Caco-2 (cell line): Measurements from ENCODE around the gene LNPEP. TPM values are rescaled to one million over a fixed set of nuclear protein-coding genes. Genes with fewer than 3 reads are reported as not detected.

Experiments
- BruUV-seq: library from RNA; stranded (reverse); fragments of 400-500 nt; replicated peaks from 2 replicates; lab custom pipeline; 2021; lab: Mats Ljungman, UMichigan
- CTCF ChIA-PET: fragments of 300-600 bp; sonication (Branson Sonifier 250); formaldehyde crosslinking; loops from one replicate; lab custom pipeline; 2022; ENCODE audit warnings: antibody characterized with exemption; lab: Charles Lee
- POLR2A ChIA-PET: fragments of 300-600 bp; sonication (Branson Sonifier 250); formaldehyde crosslinking; loops from one replicate; lab custom pipeline; 2022; ENCODE audit warnings: antibody characterized with exemption; lab: Charles Lee
- DNase-seq, 2 experiments: peaks; one replicate each; pipeline versions ENCODE4 v3.0.0 to v3.0.0-alpha.2; 2020 to 2022
- H3K27me3 ChIP-seq: replicated peaks from 2 replicates; pipeline ENCODE4 v1.6.0; 2011; ENCODE audit warnings: low read length; ENCODE audit not compliant: control insufficient read depth, insufficient read depth
- H3K36me3 ChIP-seq: 2 replicates; pipeline ENCODE4 v1.5.1; 2011; ENCODE audit warnings: low read length; ENCODE audit not compliant: control insufficient read depth, insufficient read depth
- H3K4me1 ChIP-seq: fragments of 250-450 bp; sonication (Bioruptor Pico); 2 replicates; pipeline ENCODE4 v1.5.1; 2020; ENCODE audit warnings: mild to moderate bottlenecking
- H3K4me3 ChIP-seq: 2 replicates; pipeline ENCODE4 v1.5.1; 2011; ENCODE audit warnings: low read depth, mild to moderate bottlenecking, control low read depth, low read length
- H3K9me3 ChIP-seq: fragments of 250-450 bp; sonication (Bioruptor Pico); 2 replicates; pipeline ENCODE4 v1.5.1; 2020; ENCODE audit warnings: mild to moderate bottlenecking, moderate library complexity
- H3K27ac Mint-ChIP-seq: one replicate; pipeline ENCODE4 v1.8.0; 2022; ENCODE audit warnings: mixed read lengths; ENCODE audit not compliant: unreplicated experiment
- H3K27me3 Mint-ChIP-seq: one replicate; pipeline ENCODE4 v1.8.0; 2022; ENCODE audit warnings: mixed read lengths; ENCODE audit not compliant: insufficient read depth, unreplicated experiment
- H3K36me3 Mint-ChIP-seq: one replicate; pipeline ENCODE4 v1.8.0; 2022; ENCODE audit warnings: mild to moderate bottlenecking, mixed read lengths; ENCODE audit not compliant: insufficient read depth, unreplicated experiment
- H3K4me1 Mint-ChIP-seq: one replicate; pipeline ENCODE4 v1.8.0; 2022; ENCODE audit warnings: low read depth, mixed read lengths; ENCODE audit not compliant: unreplicated experiment
- H3K4me3 Mint-ChIP-seq: one replicate; pipeline ENCODE4 v1.8.0; 2022; ENCODE audit warnings: mild to moderate bottlenecking, moderate library complexity, mixed read lengths; ENCODE audit not compliant: unreplicated experiment
- H3K9me3 Mint-ChIP-seq: one replicate; pipeline ENCODE4 v1.8.0; 2022; ENCODE audit warnings: mixed read lengths; ENCODE audit not compliant: unreplicated experiment
- CTCF ChIP-seq, 2 experiments: fragments of 200-600 bp in 1 of 2; IDR thresholded peaks; 1 replicate in 1 of 2; 2 replicates in 1 of 2; pipeline versions ENCODE4 v1.5.1 to v1.8.0; 2011 to 2022; ENCODE audit warnings: antibody characterized with exemption in 1 of 2, control low read depth in 1 of 2, inconsistent platforms in 1 of 2, low read depth in 1 of 2, low read length in 1 of 2, mild to moderate bottlenecking in 1 of 2, moderate library complexity in 1 of 2; ENCODE audit not compliant: insufficient read depth in 1 of 2, severe bottlenecking in 1 of 2, unreplicated experiment in 1 of 2
- intact Hi-C: fragments of 100-400 bp; cut with micrococcal nuclease; formaldehyde crosslinking; loops from one replicate; pipeline ENCODE4 v1.10.0; 2022; ENCODE audit not compliant: unreplicated experiment
- total RNA-seq: library from RNA; stranded (reverse); gene quantifications from 2 replicates; pipeline ENCODE4 v1.2.3, GENCODE V29; 2022

The LNPEP gene
- total RNA-seq, 1 experiment from 2014 or later, result 21.4 TPM

- no TSS peak for BruUV-seq
- Mint-ChIP-seq H3K4me3 (no peak overlapping the region), H3K9me3 (no peaks in the 10 kb centered on the region), H3K27ac (no peak overlapping the region), H3K4me1 (peaks cover 7% of the 10 kb centered on the region), H3K27me3 (no peaks in the 10 kb centered on the region), H3K36me3 (no peaks in the 10 kb centered on the region)
- DNase-seq, result no peak
- CTCF ChIA-PET, result interaction anchor here (0.6 kb wide), 1 partner anchor 45 kb away, joined by 6 read pairs; no protein-coding TSS in a partner anchor
- TF ChIP-seq CTCF (IDR thresholded peaks at IDR 0.05; ENCODE audit: insufficient read depth in 1 of 2, low read depth in 1 of 2, low read length in 1 of 2, severe bottlenecking in 1 of 2, unreplicated experiment in 1 of 2), result no peak
- 0 out of 2 replicates have a peak, but pooled peaks cover 2% of the 10 kb centered on the region for H3K9me3 ChIP-seq
- POLR2A ChIA-PET, result no interaction called here
- H3K27me3 ChIP-seq, result no peaks in the 10 kb centered on the region
- H3K4me3 ChIP-seq, result no peak overlapping the region
- H3K36me3 ChIP-seq, result no peaks in the 10 kb centered on the region
- H3K4me1 ChIP-seq, result peaks cover 10% of the 10 kb centered on the region; the same call in 1 of the 2 replicates
- intact Hi-C loops, result no loop called here
Observed at GRCh38 chr5:96963267-96963666, 27.4 kb downstream of the LNPEP start.

GRCh38 chr5:96966801-96967200 is 30.9 kb downstream of the LNPEP start:
- ChIA-PET CTCF (no interaction called here), POLR2A (no interaction called here)
- no peaks in the 10 kb centered on the region for H3K36me3 Mint-ChIP-seq
- no peak overlapping the region for H3K27ac Mint-ChIP-seq
- no peak for DNase-seq
- H3K27me3 Mint-ChIP-seq, result no peaks in the 10 kb centered on the region
- no peaks in the 10 kb centered on the region for H3K9me3 Mint-ChIP-seq
- no peak overlapping the region for H3K4me3 Mint-ChIP-seq
- Histone ChIP-seq H3K4me1 (peaks cover 10% of the 10 kb centered on the region; the same call in 1 of the 2 replicates), H3K4me3 (no peak overlapping the region), H3K9me3 (no peaks in the 10 kb centered on the region), H3K36me3 (no peaks in the 10 kb centered on the region), H3K27me3 (no peaks in the 10 kb centered on the region)
- BruUV-seq, result no TSS peak
- H3K4me1 Mint-ChIP-seq, result peaks cover 12% of the 10 kb centered on the region
- no peak for TF ChIP-seq CTCF (IDR thresholded peaks at IDR 0.05; ENCODE audit: insufficient read depth in 1 of 2, low read depth in 1 of 2, low read length in 1 of 2, severe bottlenecking in 1 of 2, unreplicated experiment in 1 of 2)
- intact Hi-C loops, result no loop called here

- no peak overlapping the region for H3K4me3 Mint-ChIP-seq
- no peak overlapping the region for H3K4me3 ChIP-seq
- no peaks in the 10 kb centered on the region for H3K36me3 Mint-ChIP-seq
- no peaks in the 10 kb centered on the region for H3K9me3 Mint-ChIP-seq
- DNase-seq, result no peak
- H3K36me3 ChIP-seq, result no peaks in the 10 kb centered on the region
- no peaks in the 10 kb centered on the region for H3K27me3 ChIP-seq
- H3K27me3 Mint-ChIP-seq, result no peaks in the 10 kb centered on the region
- intact Hi-C loops, result no loop called here
- CTCF ChIA-PET, result no interaction called here
- POLR2A ChIA-PET, result no interaction called here
- H3K4me1 Mint-ChIP-seq, result peaks cover 12% of the 10 kb centered on the region
- H3K9me3 ChIP-seq, result no peaks in the 10 kb centered on the region
- H3K27ac Mint-ChIP-seq, result no peak overlapping the region
- H3K4me1 ChIP-seq, result peaks cover 10% of the 10 kb centered on the region; the same call in 1 of the 2 replicates
- no peak for TF ChIP-seq CTCF (IDR thresholded peaks at IDR 0.05; ENCODE audit: insufficient read depth in 1 of 2, low read depth in 1 of 2, low read length in 1 of 2, severe bottlenecking in 1 of 2, unreplicated experiment in 1 of 2)
- BruUV-seq, result no TSS peak
Observed at GRCh38 chr5:96967400-96967799, 31.5 kb downstream of the LNPEP start.
